Nephron progenitor cell (in vitro differentiated cells): ENCODE measurements around the gene TCP11L2.

ENCODE experiments used
- DNase-seq: peaks from one replicate; pipeline ENCODE4 v3.0.0; 2021
- H3K27ac Mint-ChIP-seq: 2 replicates; pipeline ENCODE4 v1.8.0; 2021; ENCODE audit warnings: mild to moderate bottlenecking, moderate library complexity, mixed read lengths
- H3K27me3 Mint-ChIP-seq: 2 replicates; pipeline ENCODE4 v1.8.0; 2021; ENCODE audit warnings: mild to moderate bottlenecking, low read depth, mixed read lengths; ENCODE audit not compliant: poor library complexity
- H3K36me3 Mint-ChIP-seq: 2 replicates; pipeline ENCODE4 v1.8.0; 2021; ENCODE audit warnings: low read depth, mixed read lengths
- H3K4me1 Mint-ChIP-seq: 2 replicates; pipeline ENCODE4 v1.8.0; 2021; ENCODE audit warnings: mixed read lengths
- H3K4me3 Mint-ChIP-seq: 2 replicates; pipeline ENCODE4 v1.8.0; 2021; ENCODE audit warnings: mild to moderate bottlenecking, moderate library complexity, mixed read lengths
- H3K9me3 Mint-ChIP-seq: 2 replicates; pipeline ENCODE4 v1.8.0; 2021; ENCODE audit warnings: mild to moderate bottlenecking, moderate library complexity, mixed read lengths
- TF ChIP-seq, protein P1 (sequence below): fragments of 200-600 bp; sonication (generic); IDR thresholded peaks from 2 replicates; pipeline ENCODE4 v1.5.0; 2021; ENCODE audit warnings: antibody characterized with exemption

The TCP11L2 gene

DNA sequence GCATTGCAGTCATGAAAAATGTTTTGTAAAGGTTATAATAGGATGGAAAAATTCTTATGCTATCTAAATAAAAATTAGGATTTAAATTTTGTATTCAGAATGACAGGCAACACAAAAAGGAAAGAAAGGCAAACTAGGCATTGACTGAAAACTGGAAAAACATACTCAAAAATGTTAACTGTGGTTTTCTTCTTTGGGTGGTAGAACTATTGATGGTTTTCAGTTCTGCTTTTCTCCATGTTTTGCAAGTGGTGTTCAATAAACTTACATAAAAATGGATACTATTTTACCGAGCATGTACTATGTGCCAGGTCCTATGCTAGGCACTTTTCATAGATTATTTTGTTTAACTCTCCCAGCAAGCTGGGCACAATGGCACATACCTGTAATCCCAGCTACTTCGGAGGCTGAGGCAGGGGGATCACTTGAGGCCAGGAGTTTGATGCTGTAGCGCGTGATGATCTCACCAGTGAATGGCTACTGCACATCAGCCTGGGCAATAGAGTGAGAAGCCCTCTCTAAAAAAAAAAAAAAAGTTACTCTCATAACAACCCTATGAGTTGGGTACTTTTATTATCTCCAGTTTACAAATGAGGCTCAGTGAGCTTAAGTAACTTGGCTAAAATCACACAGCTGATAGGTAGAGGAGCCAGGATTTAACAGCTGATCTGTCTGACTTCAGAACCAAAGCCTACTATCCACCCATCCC lies 26.3 kb upstream of the TCP11L2 start:
- DNase-seq = no peak
- Mint-ChIP-seq H3K9me3 (no peaks in the 10 kb centered on the region), H3K36me3 (no peaks in the 10 kb centered on the region), H3K27ac (no peak overlapping the region), H3K27me3 (peaks cover 11% of the 10 kb centered on the region), H3K4me3 (no peak overlapping the region), H3K4me1 (peaks cover 14% of the 10 kb centered on the region)
- TF ChIP-seq, protein P1, sequence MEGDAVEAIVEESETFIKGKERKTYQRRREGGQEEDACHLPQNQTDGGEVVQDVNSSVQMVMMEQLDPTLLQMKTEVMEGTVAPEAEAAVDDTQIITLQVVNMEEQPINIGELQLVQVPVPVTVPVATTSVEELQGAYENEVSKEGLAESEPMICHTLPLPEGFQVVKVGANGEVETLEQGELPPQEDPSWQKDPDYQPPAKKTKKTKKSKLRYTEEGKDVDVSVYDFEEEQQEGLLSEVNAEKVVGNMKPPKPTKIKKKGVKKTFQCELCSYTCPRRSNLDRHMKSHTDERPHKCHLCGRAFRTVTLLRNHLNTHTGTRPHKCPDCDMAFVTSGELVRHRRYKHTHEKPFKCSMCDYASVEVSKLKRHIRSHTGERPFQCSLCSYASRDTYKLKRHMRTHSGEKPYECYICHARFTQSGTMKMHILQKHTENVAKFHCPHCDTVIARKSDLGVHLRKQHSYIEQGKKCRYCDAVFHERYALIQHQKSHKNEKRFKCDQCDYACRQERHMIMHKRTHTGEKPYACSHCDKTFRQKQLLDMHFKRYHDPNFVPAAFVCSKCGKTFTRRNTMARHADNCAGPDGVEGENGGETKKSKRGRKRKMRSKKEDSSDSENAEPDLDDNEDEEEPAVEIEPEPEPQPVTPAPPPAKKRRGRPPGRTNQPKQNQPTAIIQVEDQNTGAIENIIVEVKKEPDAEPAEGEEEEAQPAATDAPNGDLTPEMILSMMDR = no peak

DNA sequence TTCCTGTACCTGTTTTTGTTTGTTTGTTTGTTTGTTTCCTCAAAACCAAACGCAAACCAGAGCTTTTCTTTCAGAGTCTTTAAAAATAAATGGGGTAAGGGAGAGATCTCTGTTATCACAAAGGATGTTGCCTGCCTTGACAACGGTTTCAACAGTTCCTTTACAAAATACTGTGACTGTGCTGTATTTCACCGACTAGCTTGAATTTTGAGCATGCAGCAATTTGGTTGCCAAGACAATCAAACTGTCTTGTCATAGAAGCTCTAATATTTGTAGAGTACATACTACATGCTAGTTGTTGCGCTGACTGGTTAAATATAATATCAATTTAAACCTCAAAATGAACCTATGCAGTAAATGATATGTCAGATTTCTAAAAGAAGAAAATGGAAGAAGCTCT lies 22.4 kb upstream of the TCP11L2 start:
- Mint-ChIP-seq H3K27ac (no peak overlapping the region), H3K36me3 (peaks cover 3% of the 10 kb centered on the region), H3K4me3 (no peak overlapping the region), H3K27me3 (peaks cover 14% of the 10 kb centered on the region), H3K9me3 (peaks cover 10% of the 10 kb centered on the region), H3K4me1 (peaks cover 5% of the 10 kb centered on the region)
- DNase-seq = no peak
- TF ChIP-seq, protein P1 = no peak

DNA sequence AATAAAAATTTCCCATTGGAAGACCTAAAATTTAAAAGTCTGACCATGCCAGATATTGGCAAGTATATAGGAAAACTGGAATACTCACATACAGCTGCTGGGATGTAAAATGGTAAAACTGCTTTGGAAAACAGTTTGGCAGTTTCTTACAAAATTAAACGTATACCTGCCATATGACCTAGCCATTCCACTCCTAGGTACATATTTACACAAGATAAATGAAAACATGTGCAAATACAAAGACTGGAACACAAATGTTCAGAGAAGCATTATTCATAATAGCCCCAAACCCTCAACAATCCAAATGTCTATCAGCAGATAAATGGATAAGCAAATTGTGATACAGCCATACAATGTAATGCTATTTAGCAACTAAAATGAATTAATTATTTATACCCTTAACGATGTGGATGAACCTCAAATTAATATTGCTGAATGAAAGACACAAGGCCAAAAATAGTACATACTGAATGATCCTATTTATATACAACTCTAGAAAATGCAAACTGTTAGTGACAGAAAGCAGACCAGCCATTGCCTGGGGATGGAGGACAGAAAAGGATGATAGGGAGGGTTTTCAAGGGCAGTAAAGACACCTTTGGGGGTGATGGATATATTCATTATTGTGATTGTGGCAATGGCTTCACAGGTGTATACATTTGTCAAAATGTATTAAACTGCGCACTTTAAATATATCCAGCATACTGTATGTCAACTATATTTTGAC lies 21.3 kb upstream of the TCP11L2 start:
- TF ChIP-seq, protein P1 = no peak
- H3K9me3 Mint-ChIP-seq = peaks cover 10% of the 10 kb centered on the region
- H3K4me3 Mint-ChIP-seq = no peak overlapping the region
- H3K4me1 Mint-ChIP-seq = peaks cover 6% of the 10 kb centered on the region
- H3K27ac Mint-ChIP-seq = no peak overlapping the region
- no peak for DNase-seq
- H3K27me3 Mint-ChIP-seq = peaks cover 14% of the 10 kb centered on the region
- peaks cover 3% of the 10 kb centered on the region for H3K36me3 Mint-ChIP-seq

DNA sequence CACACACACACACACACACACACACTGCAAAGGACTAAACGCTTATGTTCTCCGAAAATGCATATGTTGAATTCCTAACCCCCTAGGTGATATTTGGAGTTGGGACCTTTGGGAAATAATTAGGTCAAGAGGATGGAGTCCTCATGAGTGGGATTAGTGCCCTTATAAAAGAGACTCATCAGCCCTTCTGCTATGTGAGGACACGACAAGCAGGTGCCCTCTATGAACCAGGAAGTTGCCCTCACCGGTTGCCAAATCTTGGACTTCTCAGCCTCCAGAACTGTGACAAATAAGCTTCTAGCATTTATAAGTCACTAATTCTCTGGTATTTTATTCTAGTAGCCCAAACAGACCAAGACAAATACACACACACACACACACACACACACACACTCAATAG lies 20.7 kb upstream of the TCP11L2 start:
- TF ChIP-seq, protein P1 = no peak

DNA sequence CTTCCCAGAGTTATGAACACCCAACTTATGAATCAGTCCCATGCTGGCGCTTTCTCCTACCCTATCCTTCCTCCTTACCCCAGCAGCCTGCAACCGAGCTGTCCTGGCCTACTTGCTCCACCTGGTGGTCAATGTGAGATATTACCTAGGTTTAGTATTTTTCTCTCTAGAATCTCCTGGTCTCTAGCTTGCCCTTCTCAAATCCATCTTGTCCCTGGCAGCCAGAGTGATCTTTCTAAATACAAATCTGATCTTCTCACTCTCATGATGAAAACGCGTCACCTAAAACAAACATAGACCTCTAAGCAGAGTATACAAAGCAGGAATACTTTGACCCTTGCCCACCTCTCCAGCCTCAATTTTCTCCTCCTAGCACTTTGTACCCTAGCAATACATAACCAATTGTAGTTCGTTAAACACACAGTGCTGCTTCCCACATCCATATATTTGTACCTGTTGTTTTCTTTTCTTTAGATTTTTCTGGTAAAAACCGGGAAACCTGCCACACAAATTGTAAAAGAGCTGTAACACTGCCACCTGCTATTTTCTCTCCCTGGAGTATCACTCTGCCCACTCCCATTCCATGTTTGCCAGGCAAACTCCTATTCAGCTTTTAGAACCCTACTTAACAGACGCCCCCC lies 20.0 kb upstream of the TCP11L2 start:
- peak; percentile 39 for DNase-seq
- H3K4me1 Mint-ChIP-seq = peaks cover 8% of the 10 kb centered on the region
- TF ChIP-seq, protein P1 = peak; percentile 71

More for the DNA sequence above, 20.7 kb upstream of the TCP11L2 start:
- peaks cover 10% of the 10 kb centered on the region for H3K9me3 Mint-ChIP-seq
- peaks cover 3% of the 10 kb centered on the region for H3K36me3 Mint-ChIP-seq
- no peak overlapping the region for H3K27ac Mint-ChIP-seq
- H3K4me3 Mint-ChIP-seq = no peak overlapping the region
- DNase-seq = no peak
- peaks cover 8% of the 10 kb centered on the region for H3K4me1 Mint-ChIP-seq
- peaks cover 14% of the 10 kb centered on the region for H3K27me3 Mint-ChIP-seq

More for the DNA sequence above, 20.0 kb upstream of the TCP11L2 start:
- Mint-ChIP-seq H3K4me3 (no peak overlapping the region), H3K27ac (no peak overlapping the region), H3K36me3 (peaks cover 3% of the 10 kb centered on the region), H3K27me3 (peaks cover 12% of the 10 kb centered on the region), H3K9me3 (peaks cover 10% of the 10 kb centered on the region)
